CD4-positive, alpha-beta T cell treated with Interleukin-17A for 1 hour (primary cell): Measurements from ENCODE around the gene ELAVL3.
A peak's percentile ranks its signal among the peaks of the same experiment; 100 is the strongest.

Source experiments
- DNase-seq: peaks from one replicate; pipeline ENCODE4 v3.0.0-alpha.2; 2020

The ELAVL3 gene

GRCh38 chr19:11480715-11481533 lies at the start of gene ELAVL3:
Gene ELAVL3, minus strand, starts transcription at chr19:11481046. Its CDS starts 438 bp downstream, at chr19:11480608.
- no peak for DNase-seq

- peak; percentile 36 for DNase-seq
Measured at GRCh38 chr19:11530432-11530831, 49.6 kb upstream of the ELAVL3 start.

- DNase-seq = peak; percentile 96
Measured at GRCh38 chr19:11528551-11529341, 47.9 kb upstream of the ELAVL3 start, which contains the start of gene ECSIT. Gene ECSIT, minus strand, starts transcription at chr19:11529134. Its CDS starts 9,964 bp downstream, at chr19:11519170.

GRCh38 chr19:11519138-11519537 lies 38.3 kb upstream of the ELAVL3 start:
- DNase-seq = no peak

- no peak for DNase-seq
Measured at GRCh38 chr19:11513946-11514345, 33.1 kb upstream of the ELAVL3 start.

GRCh38 chr19:11510444-11510843 lies 29.6 kb upstream of the ELAVL3 start:
- no peak for DNase-seq

GRCh38 chr19:11507370-11508078 lies 26.7 kb upstream of the ELAVL3 start:
- DNase-seq = no peak

GRCh38 chr19:11506967-11507366 lies 26.1 kb upstream of the ELAVL3 start:
- no peak for DNase-seq

GRCh38 chr19:11506101-11506555 lies 25.3 kb upstream of the ELAVL3 start:
- DNase-seq = no peak

GRCh38 chr19:11505504-11506100 lies 24.8 kb upstream of the ELAVL3 start, which contains the start of gene ZNF653:
Gene ZNF653, minus strand, starts transcription at chr19:11505839. Its CDS starts 53 bp downstream, at chr19:11505786.
- DNase-seq = peak; percentile 96

GRCh38 chr19:11505032-11505503 lies 24.2 kb upstream of the ELAVL3 start:
- DNase-seq = peak; percentile 98

- DNase-seq = no peak
Measured at GRCh38 chr19:11504502-11505031, 23.7 kb upstream of the ELAVL3 start.

- no peak for DNase-seq
Measured at GRCh38 chr19:11499890-11500420, 19.1 kb upstream of the ELAVL3 start.

GRCh38 chr19:11499220-11499726 lies 18.4 kb upstream of the ELAVL3 start:
- DNase-seq = no peak

- DNase-seq = peak; percentile 60
Measured at GRCh38 chr19:11496391-11497163, 15.7 kb upstream of the ELAVL3 start.

- no peak for DNase-seq
Measured at GRCh38 chr19:11495885-11496284, 15.0 kb upstream of the ELAVL3 start.

GRCh38 chr19:11495481-11495880 lies 14.6 kb upstream of the ELAVL3 start:
- DNase-seq = no peak

- DNase-seq = no peak
Measured at GRCh38 chr19:11494634-11495285, 13.9 kb upstream of the ELAVL3 start.

- DNase-seq = no peak
Measured at GRCh38 chr19:11489378-11489777, 8.5 kb upstream of the ELAVL3 start.
